Epithelial cell of proximal tubule (primary cell): Measurements from ENCODE around the gene MRPS5. TPM values are rescaled to one million over a fixed set of nuclear protein-coding genes. Genes with fewer than 3 reads are reported as not detected.

Source experiments
- DNase-seq: peaks from one replicate; pipeline ENCODE4 v3.0.0-alpha.2; 2011; ENCODE audit warnings: low read depth
- H3K4me3 ChIP-seq: 2 replicates; pipeline ENCODE4 v1.5.1; 2011; ENCODE audit warnings: low read depth, mild to moderate bottlenecking, low read length
- total RNA-seq: library from RNA; depleted of rRNA; stranded (reverse); fragments of >200 nt; gene quantifications from 2 replicates; pipeline ENCODE4 v1.2.3, GENCODE V29; 2015
- TF ChIP-seq, protein P1 (sequence below): conservative IDR thresholded peaks from 2 replicates; pipeline ENCODE4 v1.5.1; 2012; ENCODE audit warnings: low read depth, mild to moderate bottlenecking, low read length

MRPS5 gene
- total RNA-seq, 1 donor from 2014 or later: 67.7 TPM

GRCh38 chr2:95056461-95057459 lies 64.8 kb downstream of the MRPS5 start:
- TF ChIP-seq, protein P1, sequence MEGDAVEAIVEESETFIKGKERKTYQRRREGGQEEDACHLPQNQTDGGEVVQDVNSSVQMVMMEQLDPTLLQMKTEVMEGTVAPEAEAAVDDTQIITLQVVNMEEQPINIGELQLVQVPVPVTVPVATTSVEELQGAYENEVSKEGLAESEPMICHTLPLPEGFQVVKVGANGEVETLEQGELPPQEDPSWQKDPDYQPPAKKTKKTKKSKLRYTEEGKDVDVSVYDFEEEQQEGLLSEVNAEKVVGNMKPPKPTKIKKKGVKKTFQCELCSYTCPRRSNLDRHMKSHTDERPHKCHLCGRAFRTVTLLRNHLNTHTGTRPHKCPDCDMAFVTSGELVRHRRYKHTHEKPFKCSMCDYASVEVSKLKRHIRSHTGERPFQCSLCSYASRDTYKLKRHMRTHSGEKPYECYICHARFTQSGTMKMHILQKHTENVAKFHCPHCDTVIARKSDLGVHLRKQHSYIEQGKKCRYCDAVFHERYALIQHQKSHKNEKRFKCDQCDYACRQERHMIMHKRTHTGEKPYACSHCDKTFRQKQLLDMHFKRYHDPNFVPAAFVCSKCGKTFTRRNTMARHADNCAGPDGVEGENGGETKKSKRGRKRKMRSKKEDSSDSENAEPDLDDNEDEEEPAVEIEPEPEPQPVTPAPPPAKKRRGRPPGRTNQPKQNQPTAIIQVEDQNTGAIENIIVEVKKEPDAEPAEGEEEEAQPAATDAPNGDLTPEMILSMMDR: no peak
- no peak overlapping the region for H3K4me3 ChIP-seq
- DNase-seq: peak; percentile 81

- DNase-seq: no peak
- TF ChIP-seq, protein P1: no peak
- no peak overlapping the region for H3K4me3 ChIP-seq
Observed at GRCh38 chr2:95056044-95056443, 65.6 kb downstream of the MRPS5 start.

GRCh38 chr2:95055262-95055661 lies 66.3 kb downstream of the MRPS5 start:
- TF ChIP-seq, protein P1: no peak
- no peak overlapping the region for H3K4me3 ChIP-seq
- no peak for DNase-seq

DNA sequence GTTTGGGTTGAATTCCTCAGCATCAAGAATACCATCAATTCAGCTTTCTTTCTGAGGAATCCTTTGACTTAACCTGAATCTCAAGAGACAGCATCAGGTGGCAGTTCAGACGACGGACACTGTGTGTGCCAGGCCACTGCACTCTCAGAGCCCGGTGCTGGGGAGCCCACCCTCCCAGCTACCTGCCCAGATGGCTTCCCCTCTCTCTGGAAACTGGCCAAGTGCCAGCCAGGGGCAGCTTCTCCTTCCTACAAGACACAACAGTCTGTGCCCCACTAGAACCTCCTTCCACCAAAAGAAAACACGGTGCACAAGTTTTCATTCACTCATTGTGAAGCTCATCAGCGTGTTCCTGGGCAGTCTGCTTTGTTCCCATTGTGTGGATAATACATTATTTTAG lies 67.6 kb downstream of the MRPS5 start:
- DNase-seq: no peak
- TF ChIP-seq, protein P1: no peak
- no peak overlapping the region for H3K4me3 ChIP-seq

- DNase-seq: no peak
- TF ChIP-seq, protein P1: peak; percentile 43
- H3K4me3 ChIP-seq: no peak overlapping the region
Observed at GRCh38 chr2:95053543-95053942, 68.1 kb downstream of the MRPS5 start.

GRCh38 chr2:95052804-95053479 lies 68.7 kb downstream of the MRPS5 start:
- TF ChIP-seq, protein P1: no peak
- DNase-seq: no peak

More at GRCh38 chr2:95052804-95053479, 68.7 kb downstream of the MRPS5 start:
- no peak overlapping the region for H3K4me3 ChIP-seq
